Measurements from ENCODE around the gene PLAC1.
A peak's percentile ranks its signal among the peaks of the same experiment; 100 is the strongest.

The PLAC1 gene

DNA sequence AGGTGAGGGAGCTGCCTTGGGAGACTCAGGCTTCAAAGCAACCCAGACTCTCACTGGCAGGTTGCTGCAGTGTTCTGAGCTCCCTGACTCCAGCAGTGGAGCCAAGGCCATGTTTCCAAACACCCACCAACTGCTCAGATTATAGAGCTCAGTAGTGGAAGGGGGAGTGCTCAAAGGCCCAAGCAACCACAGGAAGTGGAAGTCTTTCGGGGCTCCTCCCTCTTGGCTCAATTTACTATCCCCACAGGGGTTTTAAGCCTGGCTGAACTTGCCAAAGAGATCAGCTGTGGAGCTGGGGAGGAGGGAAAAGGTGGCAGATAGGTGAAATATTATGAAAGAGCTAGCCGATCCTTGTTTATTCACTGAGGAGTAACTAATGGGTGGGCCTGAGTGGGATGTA, 115.8 kb downstream of the PLAC1 start:
- no peak overlapping the region for H3K27ac ChIP-seq
- TF ChIP-seq, protein P1, sequence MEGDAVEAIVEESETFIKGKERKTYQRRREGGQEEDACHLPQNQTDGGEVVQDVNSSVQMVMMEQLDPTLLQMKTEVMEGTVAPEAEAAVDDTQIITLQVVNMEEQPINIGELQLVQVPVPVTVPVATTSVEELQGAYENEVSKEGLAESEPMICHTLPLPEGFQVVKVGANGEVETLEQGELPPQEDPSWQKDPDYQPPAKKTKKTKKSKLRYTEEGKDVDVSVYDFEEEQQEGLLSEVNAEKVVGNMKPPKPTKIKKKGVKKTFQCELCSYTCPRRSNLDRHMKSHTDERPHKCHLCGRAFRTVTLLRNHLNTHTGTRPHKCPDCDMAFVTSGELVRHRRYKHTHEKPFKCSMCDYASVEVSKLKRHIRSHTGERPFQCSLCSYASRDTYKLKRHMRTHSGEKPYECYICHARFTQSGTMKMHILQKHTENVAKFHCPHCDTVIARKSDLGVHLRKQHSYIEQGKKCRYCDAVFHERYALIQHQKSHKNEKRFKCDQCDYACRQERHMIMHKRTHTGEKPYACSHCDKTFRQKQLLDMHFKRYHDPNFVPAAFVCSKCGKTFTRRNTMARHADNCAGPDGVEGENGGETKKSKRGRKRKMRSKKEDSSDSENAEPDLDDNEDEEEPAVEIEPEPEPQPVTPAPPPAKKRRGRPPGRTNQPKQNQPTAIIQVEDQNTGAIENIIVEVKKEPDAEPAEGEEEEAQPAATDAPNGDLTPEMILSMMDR (conservative IDR thresholded peaks at IDR 0.05), result no peak

DNA sequence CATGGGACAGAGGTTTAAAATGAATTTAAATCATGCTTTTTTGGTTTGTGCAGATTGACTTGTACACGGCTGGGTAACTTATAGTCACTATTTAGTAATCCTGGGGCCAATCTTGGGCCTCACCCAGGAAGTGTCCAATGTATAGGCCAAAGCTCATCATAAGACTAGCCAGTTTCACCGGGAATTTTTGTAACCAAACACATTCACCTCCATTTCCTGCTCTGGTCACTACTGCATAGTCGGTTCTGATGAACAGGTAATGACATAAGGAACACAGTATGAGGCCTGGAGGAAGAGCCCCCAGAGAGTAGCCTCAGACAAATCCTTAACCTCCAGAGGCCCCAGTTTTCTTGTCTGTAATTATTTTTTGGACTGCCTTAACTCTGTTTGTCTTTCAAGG, 116.4 kb downstream of the PLAC1 start:
- no peak overlapping the region for H3K27ac ChIP-seq

GRCh38 chrX:134538316-134538715, 120.0 kb downstream of the PLAC1 start:
- H3K27ac ChIP-seq, result no peak overlapping the region
- TF ChIP-seq, protein P1 (conservative IDR thresholded peaks at IDR 0.05), result no peak

More for the DNA sequence above, 116.4 kb downstream of the PLAC1 start:
- TF ChIP-seq, protein P1 (conservative IDR thresholded peaks at IDR 0.05), result no peak

- H3K27ac ChIP-seq, result peak overlapping the region; percentile 47
- TF ChIP-seq, protein P1 (conservative IDR thresholded peaks at IDR 0.05), result no peak
Observed at GRCh38 chrX:134537179-134537955, 120.9 kb downstream of the PLAC1 start.

GRCh38 chrX:134533952-134534351, 124.3 kb downstream of the PLAC1 start:
- no peak overlapping the region for H3K27ac ChIP-seq
- TF ChIP-seq, protein P1 (conservative IDR thresholded peaks at IDR 0.05), result no peak

- TF ChIP-seq, protein P1 (conservative IDR thresholded peaks at IDR 0.05), result no peak
- H3K27ac ChIP-seq, result no peak overlapping the region
Observed at GRCh38 chrX:134533352-134533751, 124.9 kb downstream of the PLAC1 start.

DNA sequence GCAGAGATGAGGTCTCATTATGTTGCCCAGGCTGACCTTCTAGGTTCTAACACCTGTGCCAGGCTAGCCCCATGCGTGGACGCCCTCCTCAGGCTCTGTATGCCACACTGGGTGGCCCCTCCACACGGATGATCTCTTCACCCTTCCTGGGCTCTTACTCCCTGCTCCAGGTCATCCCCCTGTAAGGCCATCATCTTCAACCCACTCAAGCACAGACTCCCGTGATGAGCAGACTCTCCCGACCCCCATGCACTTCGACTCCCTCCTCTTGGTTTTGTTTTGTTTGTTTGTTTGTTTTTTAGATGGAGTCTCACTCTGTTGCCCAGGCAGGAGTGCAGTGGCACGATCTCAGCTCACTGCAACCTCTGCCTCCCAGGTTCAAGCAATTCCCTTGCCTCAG, 127.4 kb downstream of the PLAC1 start:
- no peak overlapping the region for H3K27ac ChIP-seq
- TF ChIP-seq, protein P1 (conservative IDR thresholded peaks at IDR 0.05), result no peak
